Activated CD4-positive, alpha-beta T cell treated with anti-CD3 and anti-CD28 coated beads for 36 hours (primary cell): ENCODE results near the gene ZNF436. TPM values are rescaled to one million over a fixed set of nuclear protein-coding genes. Genes with fewer than 3 reads are reported as not detected.

ENCODE experiments used
- ATAC-seq: fragments of 200-7000 bp; cut with Tn5 transposase; one replicate; pipeline ENCODE4 v1.10.0; 2021; ENCODE audit warnings: mild to moderate bottlenecking, moderate library complexity
- CTCF ChIA-PET: fragments of 350-600 bp; sonication (Branson Sonifier 250); formaldehyde crosslinking; loops from one replicate; lab custom pipeline; 2021; ENCODE audit warnings: antibody characterized with exemption; lab: Charles Lee
- POLR2A ChIA-PET: fragments of 350-600 bp; sonication (Branson Sonifier 250); formaldehyde crosslinking; loops from one replicate; lab custom pipeline; 2021; ENCODE audit warnings: antibody characterized with exemption, inconsistent platforms; lab: Charles Lee
- DNase-seq: peaks from one replicate; pipeline ENCODE4 v3.0.0-alpha.2; 2020
- H3K27ac Mint-ChIP-seq: one replicate; pipeline ENCODE4 v1.8.0; 2021; ENCODE audit warnings: mixed read lengths
- H3K27me3 Mint-ChIP-seq: one replicate; pipeline ENCODE4 v1.8.0; 2021; ENCODE audit warnings: mixed read lengths
- H3K36me3 Mint-ChIP-seq: one replicate; pipeline ENCODE4 v1.8.0; 2021; ENCODE audit warnings: low read depth, mixed read lengths
- H3K4me1 Mint-ChIP-seq: one replicate; pipeline ENCODE4 v1.8.0; 2021; ENCODE audit warnings: mixed read lengths
- H3K4me3 Mint-ChIP-seq: one replicate; pipeline ENCODE4 v1.8.0; 2021; ENCODE audit warnings: mild to moderate bottlenecking, moderate library complexity, mixed read lengths
- H3K9me3 Mint-ChIP-seq: one replicate; pipeline ENCODE4 v1.8.0; 2021; ENCODE audit warnings: low read depth, mixed read lengths
- intact Hi-C, 2 experiments: fragments of 100-400 bp; cut with DNase I in 1 of 2; cut with micrococcal nuclease in 1 of 2; formaldehyde crosslinking; loops; one replicate each; pipeline versions ENCODE4 v1.14.2 to v1.15.1; 2022 to 2024; cut with DNase I, micrococcal nuclease
- total RNA-seq, 2 experiments: library from RNA; stranded (reverse); gene quantifications; one replicate each; pipeline ENCODE4 v1.2.3, GENCODE V29; 2021

The ZNF436 gene
- 1 to 10 TPM; 5.2 to 6.1 TPM for total RNA-seq

DNA sequence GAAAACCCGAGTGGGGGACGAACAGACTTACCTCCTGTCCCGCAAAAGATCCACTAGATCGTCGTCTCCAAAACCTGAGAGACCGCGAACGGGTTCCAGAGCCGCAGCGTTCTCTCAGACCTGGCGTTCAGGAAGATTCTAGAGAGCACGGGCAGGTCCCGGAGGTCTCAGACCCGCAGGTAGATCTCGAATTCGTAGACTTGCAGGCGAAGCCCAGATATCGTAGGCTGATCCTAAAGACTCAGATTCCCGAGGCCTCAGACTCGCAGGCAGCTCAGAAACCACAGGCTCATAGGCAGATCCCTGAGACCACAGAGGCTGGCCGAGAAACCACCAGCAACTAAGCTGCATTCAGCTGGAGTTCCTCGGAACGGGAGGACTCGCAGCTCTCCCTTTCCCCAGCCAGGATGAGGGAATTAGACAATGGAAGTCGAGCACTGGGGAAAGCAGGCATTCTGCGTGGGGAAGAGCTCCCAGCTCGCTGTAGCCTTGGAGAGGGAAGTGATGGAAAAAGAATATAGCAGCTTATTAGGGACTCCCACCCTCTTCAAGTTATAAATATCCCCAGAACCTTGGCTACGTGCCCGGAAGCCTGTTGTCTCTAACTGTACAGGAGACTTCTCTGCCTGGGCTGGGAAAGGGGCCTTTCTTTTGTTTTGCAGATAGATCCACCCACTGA is at the start of gene ZNF436:
ZNF436 (minus strand) TSS at position 502 of the 679 bp plus-strand sequence. CDS start 1,831 bp downstream, outside the sequence.
- Mint-ChIP-seq H3K36me3 (peaks cover 23% of the 10 kb centered on the region), H3K9me3 (peaks cover 1% of the 10 kb centered on the region), H3K4me1 (peaks cover 27% of the 10 kb centered on the region), H3K27me3 (no peaks in the 10 kb centered on the region), H3K4me3 (peak within 1 kb of the TSS; percentile 93), H3K27ac (peak within 1 kb of the TSS; percentile 98)
- no peak for ATAC-seq
- POLR2A ChIA-PET, result interaction anchor here (0.6 to 3.0 kb wide), 2 partner anchors 25 to 162 kb away, joined by 4 to 47 read pairs; partner anchors contain the start of genes E2F2 and HNRNPR
- CTCF ChIA-PET, result interaction anchor here (0.7 kb wide), 2 partner anchors 40 to 158 kb away, joined by 4 to 6 read pairs; no protein-coding TSS in a partner anchor
- DNase-seq, result peak; percentile 72
- intact Hi-C loops, result loop anchor here (2.0 to 5.0 kb wide), 5 partner anchors 163 to 1587 kb away; partner anchors contain the start of genes FUCA1 (in 1 of the 2), USP48 (in 1 of the 2) and ZBTB40 (in 1 of the 2)

DNA sequence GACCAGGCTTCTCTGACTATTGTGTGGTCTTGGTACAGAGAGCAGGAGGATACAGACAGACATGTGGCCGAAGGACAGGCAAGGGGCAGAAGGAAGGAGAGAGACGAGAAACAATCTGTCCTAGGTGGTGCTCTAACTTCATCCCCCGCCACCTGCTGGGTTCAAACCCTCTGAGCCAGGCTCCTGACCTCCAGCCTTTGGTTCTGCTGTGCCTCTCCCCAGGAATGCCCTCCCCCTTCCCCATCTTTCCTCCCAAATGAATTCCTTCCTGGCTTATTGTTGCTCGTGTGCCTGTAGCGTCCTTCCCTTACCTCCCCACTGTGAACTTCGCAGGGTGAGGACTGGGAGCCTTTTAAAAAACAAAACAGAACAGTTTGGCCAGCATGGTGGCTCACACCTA is 49.5 kb upstream of the ZNF436 start:
- ATAC-seq (no peak), DNase-seq (no peak)
- H3K4me1 Mint-ChIP-seq, result peaks cover 20% of the 10 kb centered on the region
- intact Hi-C loops, result no loop called here
- H3K9me3 Mint-ChIP-seq, result no peaks in the 10 kb centered on the region
- no peak overlapping the region for H3K4me3 Mint-ChIP-seq
- no peaks in the 10 kb centered on the region for H3K27me3 Mint-ChIP-seq
- CTCF ChIA-PET, result interaction anchor here (1.0 to 2.5 kb wide), 2 partner anchors 15 to 78 kb away, joined by 3 to 10 read pairs; no protein-coding TSS in a partner anchor
- no peak overlapping the region for H3K27ac Mint-ChIP-seq
- POLR2A ChIA-PET, result no interaction called here
- no peaks in the 10 kb centered on the region for H3K36me3 Mint-ChIP-seq

DNA sequence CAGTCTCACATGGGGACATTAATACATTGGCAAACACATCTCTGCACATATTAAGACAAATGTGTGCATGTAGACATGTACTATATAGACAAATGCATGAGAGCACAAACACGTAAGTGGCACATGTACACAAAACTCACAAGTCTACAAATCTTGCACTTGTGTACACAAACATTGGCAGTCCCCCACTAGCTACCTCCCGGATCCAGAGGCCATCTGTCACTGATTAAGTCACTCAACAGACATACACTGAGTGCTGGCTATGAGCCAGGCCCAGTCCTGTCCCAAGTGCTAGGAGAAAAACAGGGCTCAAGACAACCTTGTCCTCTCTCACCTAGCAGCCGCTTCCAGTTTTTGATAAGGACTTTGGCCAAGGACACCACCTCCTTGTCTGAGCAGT is 47.9 kb upstream of the ZNF436 start:
- H3K27me3 Mint-ChIP-seq, result no peaks in the 10 kb centered on the region
- ATAC-seq (no peak), DNase-seq (no peak)
- H3K4me3 Mint-ChIP-seq, result no peak overlapping the region
- ChIA-PET CTCF (interaction anchor here (2.5 kb wide), 1 partner anchor 13 kb away, joined by 10 read pairs; no protein-coding TSS in a partner anchor), POLR2A (interaction anchor here (0.6 kb wide), 1 partner anchor 115 kb away, joined by 8 read pairs; no protein-coding TSS in a partner anchor)
- peaks cover 8% of the 10 kb centered on the region for H3K4me1 Mint-ChIP-seq
- H3K9me3 Mint-ChIP-seq, result no peaks in the 10 kb centered on the region
- no peak overlapping the region for H3K27ac Mint-ChIP-seq
- H3K36me3 Mint-ChIP-seq, result no peaks in the 10 kb centered on the region
- intact Hi-C loops, result no loop called here

DNA sequence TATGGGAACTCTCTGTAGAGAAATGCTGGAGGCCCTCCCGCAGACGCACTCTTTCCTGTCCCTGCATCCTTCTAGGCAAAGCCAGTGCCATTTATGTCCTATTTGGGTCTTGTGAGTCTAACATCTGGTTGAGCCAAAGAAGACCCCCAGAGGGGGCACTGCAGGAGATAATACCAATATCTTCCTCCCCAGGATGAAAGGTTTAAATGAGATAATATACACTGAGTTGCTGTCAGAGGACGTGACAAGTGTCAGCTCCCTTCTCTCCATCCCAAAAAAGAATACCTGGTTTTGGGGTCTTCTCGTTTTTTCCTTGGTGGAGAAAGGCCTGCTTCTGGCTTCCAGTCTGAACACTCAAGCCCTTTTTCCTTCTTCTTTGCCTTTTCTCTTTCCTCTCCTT is 47.3 kb upstream of the ZNF436 start:
- no peaks in the 10 kb centered on the region for H3K27me3 Mint-ChIP-seq
- CTCF ChIA-PET, result interaction anchor here (2.5 kb wide), 1 partner anchor 13 kb away, joined by 10 read pairs; no protein-coding TSS in a partner anchor
- peaks cover 2% of the 10 kb centered on the region for H3K4me1 Mint-ChIP-seq
- ATAC-seq, result no peak
- no peak overlapping the region for H3K27ac Mint-ChIP-seq
- POLR2A ChIA-PET, result interaction anchor here (0.6 kb wide), 1 partner anchor 115 kb away, joined by 8 read pairs; no protein-coding TSS in a partner anchor
- no peaks in the 10 kb centered on the region for H3K9me3 Mint-ChIP-seq
- intact Hi-C loops, result no loop called here
- no peak overlapping the region for H3K4me3 Mint-ChIP-seq
- no peak for DNase-seq
- no peaks in the 10 kb centered on the region for H3K36me3 Mint-ChIP-seq

DNA sequence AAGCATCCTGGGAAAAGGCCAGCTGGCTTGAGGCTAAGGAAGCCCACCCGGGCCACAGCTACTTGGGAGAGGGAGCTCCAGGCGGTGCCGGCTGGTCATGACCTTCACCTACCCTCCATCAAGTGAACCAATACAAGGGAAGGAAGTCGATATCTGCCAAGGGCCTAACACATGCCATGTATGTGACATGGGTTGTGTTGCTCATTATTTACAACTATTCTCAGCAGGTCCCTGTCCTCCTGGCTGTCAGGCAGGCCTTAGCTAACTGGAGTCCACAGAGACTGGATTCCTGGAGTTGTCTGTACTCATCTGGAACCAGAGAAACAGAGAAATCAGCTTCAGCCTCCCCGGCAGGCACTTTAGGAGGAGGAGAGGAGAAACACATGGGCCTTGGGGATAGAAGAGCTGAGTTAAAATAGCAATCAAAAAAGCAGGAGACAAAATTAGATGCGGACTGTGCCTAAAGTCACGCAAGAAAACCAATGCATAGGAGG is 39.2 kb upstream of the ZNF436 start:
- ATAC-seq (no peak), DNase-seq (no peak)
- Mint-ChIP-seq H3K36me3 (no peaks in the 10 kb centered on the region), H3K4me3 (no peak overlapping the region), H3K27ac (no peak overlapping the region), H3K9me3 (no peaks in the 10 kb centered on the region), H3K27me3 (no peaks in the 10 kb centered on the region), H3K4me1 (peaks cover 6% of the 10 kb centered on the region)
- POLR2A ChIA-PET, result no interaction called here
- intact Hi-C loops, result loop anchor here in 1 of 2 experiments (10.0 kb wide), 1 partner anchor 194 kb away; the partner anchor contains the start of gene HTR1D
- CTCF ChIA-PET, result interaction anchor here (0.6 to 0.7 kb wide), 3 partner anchors 11 to 431 kb away, joined by 3 to 4 read pairs (median 3); no protein-coding TSS in a partner anchor

DNA sequence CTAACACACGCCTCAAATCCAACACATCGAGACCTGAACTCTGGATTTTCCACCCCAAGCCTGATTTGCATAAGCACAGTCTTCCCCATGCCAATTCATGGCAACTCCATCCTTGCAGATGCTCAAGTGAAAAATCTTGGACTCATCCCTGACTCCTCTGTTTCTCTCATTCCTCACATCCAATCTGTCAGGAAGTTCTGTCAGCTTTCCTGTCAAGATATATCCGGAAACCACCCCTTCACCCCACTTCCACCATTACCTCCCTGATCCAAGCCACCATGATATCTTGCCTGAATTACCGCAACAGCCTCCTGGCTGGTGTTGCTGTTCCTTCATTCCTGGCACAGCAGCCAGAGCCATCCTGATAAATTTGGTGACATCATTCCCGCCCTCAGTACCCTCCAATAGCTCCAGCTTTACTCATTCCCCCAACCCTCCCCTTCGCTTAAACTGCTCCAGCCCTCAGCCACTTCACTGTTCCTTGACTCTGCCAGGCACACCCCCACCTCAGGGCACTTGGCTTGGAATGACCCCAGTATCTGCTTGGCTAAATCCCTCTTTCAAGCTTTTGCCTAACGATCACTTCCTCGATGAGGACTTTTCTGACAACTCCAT is 37.5 kb upstream of the ZNF436 start:
- DNase-seq (no peak), ATAC-seq (no peak)
- no peak overlapping the region for H3K27ac Mint-ChIP-seq
- no peaks in the 10 kb centered on the region for H3K27me3 Mint-ChIP-seq
- intact Hi-C loops, result loop anchor here in 1 of 2 experiments (10.0 kb wide), 1 partner anchor 192 kb away; the partner anchor contains the start of gene HTR1D
- no peaks in the 10 kb centered on the region for H3K9me3 Mint-ChIP-seq
- CTCF ChIA-PET, result interaction anchor here (0.7 kb wide), 1 partner anchor 226 kb away, joined by 4 read pairs; no protein-coding TSS in a partner anchor
- peaks cover 10% of the 10 kb centered on the region for H3K4me1 Mint-ChIP-seq
- H3K4me3 Mint-ChIP-seq, result no peak overlapping the region
- H3K36me3 Mint-ChIP-seq, result no peaks in the 10 kb centered on the region
- POLR2A ChIA-PET, result no interaction called here

DNA sequence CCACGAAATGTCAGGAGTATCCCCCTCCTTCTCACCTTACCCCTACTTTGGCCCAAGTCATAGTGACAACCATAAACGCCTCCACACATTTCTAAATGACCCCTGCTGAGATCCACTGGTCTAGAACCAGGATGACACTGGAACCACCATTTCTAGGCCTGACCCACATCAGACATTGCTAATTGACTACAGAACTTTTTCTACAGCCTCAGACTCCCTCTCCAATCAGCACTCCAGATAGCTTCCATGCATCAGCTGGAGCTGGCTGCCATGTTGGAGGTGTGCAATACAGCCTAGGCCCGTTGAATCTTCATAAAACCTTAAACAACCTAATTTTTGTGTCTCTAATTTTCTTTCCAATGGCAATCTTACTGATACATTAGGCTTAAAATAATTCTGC is 36.3 kb upstream of the ZNF436 start:
- no peak overlapping the region for H3K4me3 Mint-ChIP-seq
- ChIA-PET CTCF (interaction anchor here (3.9 kb wide), 1 partner anchor 18 kb away, joined by 26 read pairs; no protein-coding TSS in a partner anchor), POLR2A (no interaction called here)
- H3K36me3 Mint-ChIP-seq, result no peaks in the 10 kb centered on the region
- H3K27me3 Mint-ChIP-seq, result no peaks in the 10 kb centered on the region
- ATAC-seq, result no peak
- peaks cover 10% of the 10 kb centered on the region for H3K4me1 Mint-ChIP-seq
- no peak for DNase-seq
- intact Hi-C loops, result loop anchor here (2.0 to 10.0 kb wide), 3 partner anchors 63 to 191 kb away; partner anchors contain the start of gene HTR1D (in 2 of the 2)
- no peak overlapping the region for H3K27ac Mint-ChIP-seq
- no peaks in the 10 kb centered on the region for H3K9me3 Mint-ChIP-seq

DNA sequence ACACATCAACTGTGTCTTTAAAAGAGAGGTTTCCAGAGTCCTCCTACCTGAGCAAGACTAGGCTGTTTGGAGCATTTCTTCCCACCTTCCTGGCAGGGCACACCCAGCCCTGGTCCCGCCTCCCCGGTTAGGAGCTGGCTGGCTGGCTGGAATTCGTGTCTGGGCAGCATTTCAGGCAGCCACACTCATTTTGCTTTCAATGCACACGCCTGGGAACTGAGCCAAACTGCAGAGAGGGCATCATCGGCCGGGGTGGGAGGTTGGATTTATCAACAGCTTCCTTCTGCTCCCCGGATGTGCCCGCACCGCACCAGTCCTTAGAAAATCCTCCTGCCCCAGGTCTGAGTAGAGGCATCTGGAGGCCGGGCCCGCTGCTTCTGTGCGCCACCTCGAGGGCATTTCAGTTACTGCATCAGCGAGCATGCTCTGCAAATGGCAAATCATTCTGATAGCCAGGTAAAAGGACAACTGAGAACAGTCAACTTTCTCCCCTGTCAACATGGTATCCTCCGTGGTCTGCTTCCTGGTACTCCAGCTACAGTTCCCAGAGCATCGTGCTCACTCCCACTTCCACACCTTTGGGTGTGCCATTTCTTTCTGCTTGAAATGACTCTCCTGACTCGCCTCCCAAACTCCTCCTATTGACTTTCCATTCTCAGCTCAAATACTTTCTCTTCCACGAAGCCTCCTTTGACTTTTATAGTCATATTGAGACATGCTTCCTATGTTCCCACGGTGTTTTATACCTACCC is 34.3 kb upstream of the ZNF436 start:
- intact Hi-C loops, result loop anchor here (2.0 to 10.0 kb wide), 3 partner anchors 61 to 189 kb away; partner anchors contain the start of gene HTR1D (in 2 of the 2)
- ATAC-seq (peak; percentile 98), DNase-seq (peak; percentile 94)
- Mint-ChIP-seq H3K27me3 (no peaks in the 10 kb centered on the region), H3K9me3 (no peaks in the 10 kb centered on the region), H3K4me3 (no peak overlapping the region), H3K4me1 (peaks cover 10% of the 10 kb centered on the region), H3K36me3 (no peaks in the 10 kb centered on the region), H3K27ac (no peak overlapping the region)
- ChIA-PET CTCF (interaction anchor here (0.5 to 3.9 kb wide), 31 partner anchors 8 to 451 kb away, joined by 3 to 26 read pairs (median 3); partner anchors contain the start of genes HNRNPR and TCEA3), POLR2A (interaction anchor here (0.7 to 1.1 kb wide), 3 partner anchors 18 to 61 kb away, joined by 3 to 4 read pairs (median 3); partner anchors contain the start of gene HNRNPR)

DNA sequence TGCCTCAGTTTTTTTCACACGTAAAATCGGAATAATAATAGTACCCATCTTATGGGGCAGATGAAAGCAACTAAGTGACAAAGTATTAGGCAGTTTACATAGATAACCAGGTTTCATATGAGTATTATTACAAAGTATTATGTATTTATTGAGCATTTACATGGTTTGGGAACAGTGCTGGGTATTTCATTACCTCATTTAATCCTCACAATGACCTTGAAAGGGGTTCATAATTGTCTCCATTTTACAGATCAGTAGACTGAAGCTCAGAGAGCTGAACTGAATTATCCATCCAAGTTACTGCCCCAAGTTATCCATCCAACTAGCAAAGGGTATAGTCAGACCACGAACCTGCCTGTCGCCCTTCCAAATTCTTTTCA is 33.7 kb upstream of the ZNF436 start:
- ChIA-PET CTCF (interaction anchor here (0.5 to 3.9 kb wide), 26 partner anchors 8 to 452 kb away, joined by 3 to 26 read pairs (median 4); partner anchors contain the start of genes HNRNPR and TCEA3), POLR2A (no interaction called here)
- Mint-ChIP-seq H3K9me3 (no peaks in the 10 kb centered on the region), H3K36me3 (no peaks in the 10 kb centered on the region), H3K27me3 (no peaks in the 10 kb centered on the region), H3K27ac (no peak overlapping the region), H3K4me1 (peaks cover 10% of the 10 kb centered on the region), H3K4me3 (no peak overlapping the region)
- DNase-seq (no peak), ATAC-seq (no peak)
- intact Hi-C loops, result loop anchor here in 1 of 2 experiments (10.0 kb wide), 1 partner anchor 189 kb away; the partner anchor contains the start of gene HTR1D

DNA sequence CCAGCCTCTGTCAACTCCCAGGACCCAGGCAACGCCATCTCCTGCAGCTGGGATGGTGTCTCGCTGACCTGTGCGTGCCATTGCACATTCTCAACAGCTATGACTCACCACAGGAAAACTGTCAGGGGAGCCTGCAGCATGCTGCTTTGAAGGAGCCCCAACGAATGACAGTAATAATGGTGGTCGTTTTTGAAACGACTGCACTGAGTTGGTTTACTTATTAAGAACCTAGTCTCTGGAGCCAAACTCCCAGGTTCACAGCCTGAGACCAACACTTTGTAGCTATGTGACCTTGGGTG is 33.4 kb upstream of the ZNF436 start:
- intact Hi-C loops, result loop anchor here in 1 of 2 experiments (10.0 kb wide), 1 partner anchor 188 kb away; the partner anchor contains the start of gene HTR1D
- POLR2A ChIA-PET, result no interaction called here

More for the DNA sequence above, 33.4 kb upstream of the ZNF436 start:
- Mint-ChIP-seq H3K4me3 (no peak overlapping the region), H3K36me3 (no peaks in the 10 kb centered on the region), H3K27me3 (no peaks in the 10 kb centered on the region), H3K27ac (no peak overlapping the region), H3K9me3 (no peaks in the 10 kb centered on the region), H3K4me1 (peaks cover 10% of the 10 kb centered on the region)
- CTCF ChIA-PET, result interaction anchor here (0.9 to 3.9 kb wide), 16 partner anchors 8 to 308 kb away, joined by 3 to 26 read pairs (median 6); partner anchors contain the start of gene TCEA3
- DNase-seq, result no peak
- no peak for ATAC-seq
